Esophagus squamous epithelium (tissue), 4 donors: ENCODE data around the gene TBC1D3B.

Source experiments
- POLR2A ChIP-seq, 4 donors: fragments of 450-650 bp; IDR thresholded peaks; one replicate each; pipeline ENCODE4 v1.6.1; 2017; ENCODE audit warnings: antibody characterized with exemption in 4 of 4, mild to moderate bottlenecking in 4 of 4, moderate library complexity in 3 of 4
- TF ChIP-seq, protein P1 (sequence below), 6 experiments: fragments of 450-650 bp in 4 of 6; fragments of 200-600 bp in 2 of 6; sonication (generic) in 2 of 6; IDR thresholded peaks; one replicate each; pipeline ENCODE4 v1.5.1; 2016 to 2019; ENCODE audit warnings: antibody characterized with exemption in 6 of 6, mild to moderate bottlenecking in 4 of 6, moderate library complexity in 4 of 6

DNA sequence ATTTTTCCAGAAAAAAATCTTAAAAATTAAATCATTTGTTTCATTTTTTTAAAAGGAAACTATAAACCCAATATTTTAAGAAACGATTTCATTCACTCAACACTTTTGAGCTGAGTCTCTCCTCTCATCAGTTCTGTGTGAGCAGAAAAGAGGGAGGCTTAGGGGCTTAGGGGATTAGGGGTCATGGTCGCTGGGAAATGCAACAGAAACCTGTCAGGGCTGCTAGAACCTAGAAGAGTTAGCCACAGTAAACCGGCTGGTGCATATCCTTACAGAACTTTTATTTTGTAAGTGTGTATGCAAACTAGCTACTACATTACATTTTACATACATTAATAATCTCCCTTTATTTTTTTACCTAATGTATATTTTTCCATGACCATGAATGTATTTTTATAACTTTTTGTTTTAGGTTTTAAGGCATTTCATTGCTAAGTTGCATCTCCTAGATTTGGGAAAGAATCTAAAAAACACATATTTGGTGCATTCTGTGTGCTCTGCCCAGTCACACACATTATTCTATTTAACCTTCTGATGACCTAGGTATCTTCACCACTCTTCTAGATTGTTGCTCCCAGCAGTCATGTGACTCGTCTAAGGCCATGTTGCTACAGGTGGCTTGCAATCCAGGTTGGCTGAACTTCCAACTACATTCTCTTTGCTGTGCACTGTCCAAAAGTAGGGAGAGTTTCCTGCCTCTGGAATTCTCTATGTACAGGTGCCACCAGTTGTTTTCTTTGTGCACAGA, 24.4 kb downstream of the TBC1D3B start:
- TF ChIP-seq POLR2A (IDR thresholded peaks at IDR 0.05) = no peak
- TF ChIP-seq, protein P1, sequence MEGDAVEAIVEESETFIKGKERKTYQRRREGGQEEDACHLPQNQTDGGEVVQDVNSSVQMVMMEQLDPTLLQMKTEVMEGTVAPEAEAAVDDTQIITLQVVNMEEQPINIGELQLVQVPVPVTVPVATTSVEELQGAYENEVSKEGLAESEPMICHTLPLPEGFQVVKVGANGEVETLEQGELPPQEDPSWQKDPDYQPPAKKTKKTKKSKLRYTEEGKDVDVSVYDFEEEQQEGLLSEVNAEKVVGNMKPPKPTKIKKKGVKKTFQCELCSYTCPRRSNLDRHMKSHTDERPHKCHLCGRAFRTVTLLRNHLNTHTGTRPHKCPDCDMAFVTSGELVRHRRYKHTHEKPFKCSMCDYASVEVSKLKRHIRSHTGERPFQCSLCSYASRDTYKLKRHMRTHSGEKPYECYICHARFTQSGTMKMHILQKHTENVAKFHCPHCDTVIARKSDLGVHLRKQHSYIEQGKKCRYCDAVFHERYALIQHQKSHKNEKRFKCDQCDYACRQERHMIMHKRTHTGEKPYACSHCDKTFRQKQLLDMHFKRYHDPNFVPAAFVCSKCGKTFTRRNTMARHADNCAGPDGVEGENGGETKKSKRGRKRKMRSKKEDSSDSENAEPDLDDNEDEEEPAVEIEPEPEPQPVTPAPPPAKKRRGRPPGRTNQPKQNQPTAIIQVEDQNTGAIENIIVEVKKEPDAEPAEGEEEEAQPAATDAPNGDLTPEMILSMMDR (IDR thresholded peaks at IDR 0.05) = no peak
